Activated CD8-positive, alpha-beta memory T cell treated with anti-CD3 and anti-CD28 coated beads for 1 hour (primary cell): ENCODE measurements around the gene CCDC177.

Experiments used
- DNase-seq, 2 donors: peaks; one replicate each; pipeline ENCODE4 v3.0.0-alpha.2; 2020; ENCODE audit warnings: low read depth in 1 of 2; ENCODE audit errors: extremely low read depth in 1 of 2

CCDC177 gene

DNA sequence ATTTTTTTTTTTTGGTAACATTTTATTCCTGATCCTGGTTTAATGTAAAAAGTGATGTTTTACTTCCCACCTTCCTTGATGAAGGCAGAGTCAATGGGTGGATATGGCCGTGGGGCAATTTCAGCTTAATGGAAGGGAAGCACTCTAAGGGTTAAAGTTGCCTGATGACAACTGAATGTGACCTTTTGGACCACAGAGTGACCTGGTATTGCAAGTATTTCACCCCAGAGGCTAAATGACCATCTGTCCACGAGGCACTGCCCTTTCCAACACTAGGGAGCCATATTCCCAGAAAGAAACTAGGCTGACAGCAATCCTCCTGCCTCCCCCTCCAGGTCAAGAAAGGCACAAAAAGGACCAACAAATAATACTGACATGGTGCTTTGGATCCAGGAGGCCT is 4.8 kb downstream of the CCDC177 start:
- no peak for DNase-seq

DNA sequence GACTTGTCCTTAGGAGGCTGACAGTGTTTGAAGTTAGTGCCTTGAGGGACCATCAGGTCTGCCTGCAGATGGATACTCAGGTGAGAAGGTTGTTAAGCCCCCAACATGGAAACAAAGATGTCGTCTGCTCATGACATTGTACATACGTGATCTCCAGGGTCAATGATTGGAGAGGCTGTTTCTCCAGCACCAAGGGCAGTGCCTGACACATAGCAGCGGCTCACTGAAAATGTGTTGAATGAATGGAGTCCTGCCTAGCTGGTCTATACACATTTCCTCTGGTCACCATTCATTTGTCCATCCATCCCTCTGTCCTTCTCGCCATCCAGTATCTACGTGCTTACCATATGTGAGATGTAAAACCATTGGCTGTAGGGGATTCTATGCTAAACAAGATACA is 7.1 kb downstream of the CCDC177 start:
- DNase-seq: no peak

DNA sequence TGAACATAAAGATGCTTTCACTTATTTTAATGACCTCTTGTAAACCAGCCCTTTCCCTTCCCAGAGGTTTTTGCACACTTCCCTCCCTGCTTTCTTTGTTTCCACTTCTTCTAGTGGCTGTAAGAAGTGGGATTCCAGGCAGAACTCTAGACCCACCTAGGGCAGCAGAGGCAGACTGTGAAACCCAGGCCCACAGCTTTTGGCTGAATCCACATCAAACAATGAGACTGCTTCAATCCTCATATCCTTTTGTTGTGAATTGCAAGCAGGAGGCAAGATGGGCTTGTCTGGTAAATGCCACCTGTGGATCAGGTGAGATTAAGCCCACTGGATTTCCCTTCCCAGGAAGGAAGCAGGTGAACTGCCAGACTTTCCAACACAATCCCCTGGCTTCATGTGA is 12.8 kb downstream of the CCDC177 start:
- no peak for DNase-seq

DNA sequence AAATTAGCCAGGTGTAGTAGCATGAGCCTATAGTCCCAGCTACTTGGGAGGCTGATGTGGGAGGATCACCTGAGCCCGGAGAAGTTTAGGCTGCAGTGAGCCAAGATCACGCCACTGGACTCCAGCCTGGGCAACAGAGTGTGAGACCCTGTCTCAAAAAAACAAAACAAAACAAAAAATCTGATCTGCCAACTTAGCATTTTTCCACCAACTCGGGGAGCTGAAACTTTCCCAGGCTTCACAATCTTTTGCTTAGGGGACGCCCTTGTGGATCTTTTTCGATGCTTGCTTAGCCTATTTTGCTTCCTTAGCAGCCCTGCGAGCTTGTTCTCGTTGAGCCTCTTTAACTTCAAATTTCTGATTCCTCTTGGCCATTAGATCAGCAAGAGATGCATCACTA is 13.8 kb downstream of the CCDC177 start:
- no peak for DNase-seq

DNA sequence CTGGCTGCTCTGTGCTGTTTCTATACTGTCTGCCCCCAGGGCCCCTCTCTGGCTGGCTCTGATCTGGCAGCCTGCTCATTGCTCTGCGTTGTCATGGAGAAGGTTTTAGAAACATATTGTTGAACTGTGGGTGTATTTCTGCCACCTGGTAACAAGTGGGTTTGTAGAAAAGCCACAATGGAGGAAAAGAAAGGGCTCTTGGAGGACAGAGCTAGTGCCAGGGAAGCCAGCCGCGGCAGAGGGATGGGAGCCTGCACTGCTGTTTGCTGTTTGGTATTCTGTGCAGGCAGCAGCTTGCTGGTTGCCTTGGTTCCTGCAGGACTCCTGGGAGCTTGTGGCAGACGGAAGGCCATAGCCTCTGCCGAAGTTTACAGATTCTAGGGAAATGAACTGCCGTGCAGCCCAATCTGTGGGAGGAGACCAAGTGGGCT is 15.1 kb downstream of the CCDC177 start:
- no peak for DNase-seq

DNA sequence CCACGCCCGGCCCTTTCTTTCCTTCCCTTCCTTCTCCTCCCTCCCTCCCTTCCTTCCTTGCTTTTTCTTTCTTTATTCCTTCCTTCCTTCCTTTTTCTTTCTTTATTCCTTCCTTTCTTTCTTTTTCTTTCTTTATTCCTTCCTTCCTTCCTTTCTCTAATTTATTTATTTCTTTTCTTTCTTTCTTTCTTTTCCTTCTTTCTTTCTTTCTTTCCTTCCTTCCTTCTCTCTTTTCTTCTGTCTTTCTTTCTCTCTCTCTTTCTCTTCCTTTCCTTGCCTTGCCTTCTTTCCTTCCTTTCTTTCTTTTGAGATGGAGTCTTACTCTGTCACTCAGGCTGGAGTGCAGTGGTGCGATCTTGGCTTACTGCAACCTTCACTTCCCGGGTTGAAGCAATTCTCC is 15.9 kb downstream of the CCDC177 start:
- no peak for DNase-seq

DNA sequence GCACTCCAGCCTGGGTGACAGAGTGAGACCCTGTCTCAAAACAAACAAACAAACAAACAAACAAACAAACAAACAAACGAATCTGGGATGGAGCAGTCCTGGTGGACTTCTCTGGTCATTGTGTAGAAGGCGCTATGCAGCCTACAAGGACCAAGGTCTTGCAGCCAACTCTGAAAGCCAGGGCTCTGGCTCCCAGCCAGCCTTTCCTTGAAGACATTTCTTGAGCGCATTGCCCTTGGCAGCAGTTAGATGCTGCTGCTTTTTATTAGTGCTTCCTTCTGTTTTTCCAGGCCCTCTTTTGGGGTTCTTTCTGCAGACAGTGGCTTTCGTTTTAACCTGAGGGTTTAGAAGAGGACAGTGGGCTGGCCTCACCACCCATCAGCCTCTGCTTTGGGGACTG is 20.2 kb downstream of the CCDC177 start:
- DNase-seq: no peak

DNA sequence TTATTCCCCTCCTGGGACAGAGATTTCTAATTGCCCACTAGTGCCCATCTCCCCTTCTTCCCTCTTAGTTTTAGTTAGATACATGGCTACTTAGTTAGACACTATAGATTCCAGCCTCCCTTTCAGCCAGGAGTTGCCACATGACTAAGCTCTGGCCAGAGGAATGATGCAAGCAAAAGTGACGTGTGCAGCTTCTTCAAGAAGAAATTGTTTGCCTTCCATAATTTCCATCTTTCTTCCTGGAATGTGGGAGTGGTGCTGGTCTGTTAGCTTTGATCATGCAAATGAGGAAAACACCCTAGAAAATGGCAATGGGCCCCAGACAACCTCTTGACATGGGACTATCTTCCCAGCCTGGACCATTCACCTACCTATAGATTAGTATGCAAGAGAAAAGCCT is 21.4 kb downstream of the CCDC177 start:
- no peak for DNase-seq

DNA sequence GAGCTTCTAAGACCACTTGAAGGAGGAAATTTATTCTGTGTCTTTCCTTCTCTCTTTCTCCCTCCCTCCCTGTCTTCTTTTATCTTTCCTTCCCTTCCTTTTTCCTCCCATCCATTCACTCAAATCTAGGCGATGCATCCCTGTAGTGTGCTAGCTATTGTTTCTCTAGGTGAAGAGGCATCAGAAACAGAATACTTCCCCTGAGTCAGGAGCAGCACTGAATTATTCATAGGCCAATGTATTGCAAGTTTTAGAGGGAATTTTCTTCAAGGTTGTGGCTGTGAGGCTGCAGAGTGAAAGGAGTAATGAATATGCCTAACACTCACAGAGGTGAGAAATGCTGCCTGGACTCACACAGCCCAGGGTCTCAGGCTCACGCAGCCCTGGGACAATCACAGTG is 23.2 kb downstream of the CCDC177 start:
- no peak for DNase-seq

DNA sequence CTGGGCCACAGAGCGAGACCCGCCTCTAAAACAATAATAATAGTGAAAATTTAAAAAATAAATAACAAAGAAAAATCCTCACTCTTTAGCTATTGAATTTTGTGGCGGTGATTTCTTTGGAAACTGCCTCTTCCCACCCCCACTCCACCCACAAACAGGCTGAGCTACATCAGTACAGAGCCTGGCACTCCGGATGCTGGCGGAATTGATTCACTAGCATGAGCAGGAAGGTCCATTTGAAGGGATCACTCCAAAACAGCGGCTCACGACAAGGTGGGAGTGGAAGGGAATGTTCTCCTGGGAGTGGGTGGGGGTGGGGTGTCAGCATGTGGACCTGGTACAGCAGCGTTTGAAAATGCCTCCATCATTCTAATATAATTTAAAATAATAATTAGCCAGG is 26.1 kb downstream of the CCDC177 start:
- no peak for DNase-seq

DNA sequence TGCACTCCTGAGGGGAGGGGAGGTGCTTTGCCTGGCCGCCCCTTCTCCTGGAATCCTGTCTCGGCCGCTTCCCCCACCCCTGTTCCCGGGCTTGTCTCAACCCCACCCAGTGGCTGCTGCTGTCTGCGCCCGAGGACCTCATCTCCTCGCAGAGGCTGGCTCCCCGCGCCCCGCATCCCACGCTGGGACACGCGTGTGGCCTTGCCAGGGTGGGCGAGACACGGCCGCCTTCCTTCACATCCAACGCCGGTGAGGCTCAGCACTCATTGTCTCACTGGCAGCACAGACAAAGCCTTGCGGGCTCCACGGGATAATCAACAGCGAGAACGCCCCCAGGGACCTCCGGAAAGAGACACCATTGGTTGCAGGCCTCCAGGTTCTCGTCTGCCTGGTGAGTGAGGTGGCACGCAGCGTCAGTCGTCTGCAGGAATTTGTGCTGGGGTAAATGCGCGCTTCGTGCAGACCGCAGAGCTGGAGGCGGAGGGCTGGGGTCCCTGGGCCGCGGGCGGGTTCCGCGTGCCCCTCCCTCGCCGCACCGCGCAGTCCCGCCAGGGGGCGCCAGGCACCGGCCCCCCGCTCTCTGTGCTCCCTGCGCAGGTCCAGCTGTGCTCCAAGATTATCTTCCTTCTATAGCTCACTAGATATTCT is 26.8 kb downstream of the CCDC177 start:
- DNase-seq: no peak

DNA sequence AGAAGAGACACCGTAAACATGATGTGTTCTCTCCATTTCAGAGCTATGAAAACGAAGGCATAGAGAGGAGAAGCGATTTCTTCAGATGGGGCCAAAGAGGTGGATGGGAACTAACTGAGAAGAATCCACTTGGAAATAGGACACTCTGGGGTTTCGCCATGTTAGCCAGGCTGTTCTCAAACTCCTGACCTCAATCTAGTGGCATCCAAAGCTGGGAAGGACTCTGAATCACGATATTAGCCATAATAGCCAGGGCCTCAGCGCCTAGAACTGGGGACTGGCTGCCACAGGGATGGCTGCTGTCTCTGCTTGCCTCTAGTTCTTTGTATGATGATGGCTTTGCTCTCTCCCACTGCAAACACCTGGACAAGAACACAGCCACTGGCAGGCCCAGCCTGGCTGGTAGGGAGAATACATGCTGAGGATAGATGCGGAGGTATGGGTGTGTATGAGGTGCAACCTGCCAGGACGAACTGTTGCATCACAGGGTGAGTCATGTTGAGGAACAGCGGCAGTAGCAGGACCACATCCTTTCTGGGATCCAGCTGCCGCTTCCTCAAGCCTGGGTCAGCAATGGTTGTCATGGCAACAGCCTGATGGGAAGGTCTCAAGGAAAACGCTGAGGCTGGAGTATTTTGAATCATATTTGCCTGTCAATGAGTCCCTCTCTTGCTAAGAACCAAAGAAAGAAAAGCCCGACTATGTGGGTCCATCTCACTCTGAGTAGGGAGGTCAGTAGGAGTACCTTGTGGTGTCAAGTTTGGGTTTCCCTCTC is 31.1 kb downstream of the CCDC177 start:
- DNase-seq: no peak

DNA sequence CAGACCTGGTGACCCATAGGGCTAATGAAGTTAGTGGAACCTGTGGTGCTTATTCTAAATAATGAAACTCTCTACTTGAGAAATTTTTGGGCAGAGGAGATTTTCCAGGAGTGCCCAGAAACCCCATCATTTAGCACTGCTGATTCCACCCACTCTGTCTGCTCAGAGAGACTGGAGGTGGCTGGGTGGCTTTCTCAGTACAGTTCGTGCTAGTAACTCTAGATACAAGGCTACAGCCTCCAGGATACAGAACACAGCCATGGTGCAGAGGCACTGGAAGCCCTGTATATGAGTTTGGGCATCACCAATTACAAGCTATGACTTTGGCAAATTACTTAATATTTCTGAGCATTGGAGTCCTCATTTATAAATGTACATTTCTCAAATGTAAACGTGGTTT is 32.4 kb downstream of the CCDC177 start:
- no peak for DNase-seq

DNA sequence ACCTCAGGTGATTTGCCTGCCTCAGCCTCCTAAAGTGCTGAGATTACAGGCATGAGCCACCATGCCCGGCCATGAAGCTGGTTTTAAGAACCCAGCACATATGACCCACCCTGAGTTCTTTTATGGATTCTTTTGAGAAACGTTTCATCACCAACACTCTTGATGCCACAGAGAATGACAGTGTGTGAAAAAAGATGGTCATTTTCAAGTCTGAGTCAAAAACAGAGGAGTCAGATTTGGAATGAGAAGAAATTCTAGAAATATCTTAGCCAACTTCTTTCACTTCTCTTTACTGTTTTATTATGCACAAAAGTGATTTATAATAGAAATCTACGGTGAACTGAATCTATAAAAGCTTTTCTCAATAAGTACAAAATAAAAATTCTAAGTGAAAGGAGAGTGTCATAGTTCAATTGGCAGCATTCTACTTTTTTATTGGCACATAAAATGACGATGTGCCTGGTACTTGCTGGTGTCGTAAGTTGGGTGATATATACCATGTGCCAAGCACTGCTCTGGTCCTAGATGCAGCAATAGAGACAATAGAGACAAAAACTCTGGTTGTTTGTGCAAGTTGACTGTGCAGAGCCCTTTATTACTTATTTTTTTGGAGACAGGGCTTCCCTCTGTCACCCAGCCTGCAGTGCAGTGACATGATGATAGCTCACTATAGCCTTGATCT is 33.9 kb downstream of the CCDC177 start:
- DNase-seq: no peak

DNA sequence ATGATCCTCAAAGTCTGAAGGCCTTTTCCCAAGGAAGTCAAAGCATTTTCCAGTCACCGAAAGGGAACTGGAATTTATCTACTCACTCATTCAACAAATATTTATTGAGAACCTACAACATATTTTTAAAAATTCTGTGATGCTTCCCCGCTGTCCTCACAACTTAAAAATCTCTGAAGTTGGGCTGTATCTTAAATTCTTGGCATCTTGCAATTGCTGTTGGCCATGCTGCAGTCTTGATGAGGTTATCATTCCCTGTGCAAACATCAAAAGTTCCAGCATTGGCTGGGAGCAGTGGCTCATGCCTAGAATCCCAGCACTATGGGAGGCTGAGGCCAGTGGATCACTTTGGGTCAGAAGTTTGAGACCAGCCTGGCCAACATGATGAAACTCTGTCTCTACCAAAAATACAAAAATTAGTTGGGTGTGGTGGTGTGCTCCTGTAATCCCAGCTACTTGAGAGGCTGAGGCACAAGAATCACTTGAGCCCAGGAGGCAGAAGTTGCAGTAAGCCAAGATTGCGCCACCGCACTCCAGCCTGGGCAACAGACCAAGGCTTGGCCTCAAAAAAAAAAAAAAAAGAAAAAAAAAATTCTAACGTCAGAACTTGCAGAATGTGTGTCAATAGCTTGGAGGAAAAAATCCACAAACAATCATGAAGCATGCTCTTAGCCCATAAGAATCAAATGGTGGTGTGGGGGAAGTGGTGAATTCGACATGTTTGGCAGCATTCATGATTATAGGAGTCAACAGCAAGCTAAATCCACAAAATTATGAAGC is 34.9 kb downstream of the CCDC177 start:
- no peak for DNase-seq

DNA sequence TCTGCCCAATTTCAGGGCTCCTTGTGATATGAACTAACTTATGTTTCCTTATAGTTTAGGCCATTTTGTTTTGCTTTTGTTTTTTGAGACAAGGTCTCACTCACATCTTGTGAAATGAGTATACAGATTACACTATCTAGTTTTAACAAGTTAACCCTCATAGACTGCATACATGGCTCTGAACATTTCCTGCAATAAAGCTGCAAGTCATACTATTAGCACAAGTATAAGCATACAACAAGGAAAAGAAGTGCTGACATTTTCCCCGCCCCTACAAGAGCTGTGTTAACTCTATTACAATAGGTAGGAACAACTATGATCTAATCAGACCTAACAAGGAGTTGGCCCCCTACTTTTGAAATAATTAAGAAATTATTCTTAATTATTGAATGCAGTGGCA is 35.9 kb downstream of the CCDC177 start:
- DNase-seq: no peak

DNA sequence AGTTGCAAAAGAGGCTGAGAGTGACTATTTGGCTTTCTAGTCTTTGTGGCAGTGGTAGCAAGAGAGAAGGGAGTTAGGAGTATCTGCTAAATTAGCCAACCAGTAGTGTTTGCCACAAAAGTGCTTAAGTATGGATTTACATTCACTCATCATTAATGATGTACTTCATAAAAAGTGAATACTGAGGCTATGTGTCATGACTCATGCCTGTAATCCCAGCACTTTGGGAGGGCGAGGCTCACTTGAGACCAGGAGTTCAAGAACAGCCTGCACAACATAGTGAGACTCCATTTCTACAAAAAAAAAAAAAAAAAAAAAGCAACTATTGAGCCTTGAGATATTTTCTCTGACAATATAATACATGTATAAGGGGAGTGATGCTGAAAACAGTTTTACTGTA is 36.8 kb downstream of the CCDC177 start:
- DNase-seq: no peak

DNA sequence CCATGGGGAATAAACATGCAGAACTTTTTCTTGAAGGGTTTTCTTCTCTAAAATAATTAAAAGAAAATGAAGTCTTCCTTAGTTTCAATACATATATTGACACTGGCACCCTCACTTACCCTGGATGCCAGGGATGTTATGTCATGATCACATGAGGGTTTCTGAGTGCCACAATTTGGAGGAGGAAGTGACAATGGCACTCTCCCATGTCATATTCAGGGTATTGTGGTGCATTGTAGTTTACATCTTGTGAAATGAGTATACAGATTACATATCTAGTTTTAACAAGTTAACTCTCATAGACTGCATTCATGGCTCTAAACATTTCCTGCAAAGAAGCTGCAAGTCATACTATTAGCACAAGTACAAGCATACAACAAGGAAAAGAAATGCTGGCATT is 37.7 kb downstream of the CCDC177 start:
- no peak for DNase-seq

DNA sequence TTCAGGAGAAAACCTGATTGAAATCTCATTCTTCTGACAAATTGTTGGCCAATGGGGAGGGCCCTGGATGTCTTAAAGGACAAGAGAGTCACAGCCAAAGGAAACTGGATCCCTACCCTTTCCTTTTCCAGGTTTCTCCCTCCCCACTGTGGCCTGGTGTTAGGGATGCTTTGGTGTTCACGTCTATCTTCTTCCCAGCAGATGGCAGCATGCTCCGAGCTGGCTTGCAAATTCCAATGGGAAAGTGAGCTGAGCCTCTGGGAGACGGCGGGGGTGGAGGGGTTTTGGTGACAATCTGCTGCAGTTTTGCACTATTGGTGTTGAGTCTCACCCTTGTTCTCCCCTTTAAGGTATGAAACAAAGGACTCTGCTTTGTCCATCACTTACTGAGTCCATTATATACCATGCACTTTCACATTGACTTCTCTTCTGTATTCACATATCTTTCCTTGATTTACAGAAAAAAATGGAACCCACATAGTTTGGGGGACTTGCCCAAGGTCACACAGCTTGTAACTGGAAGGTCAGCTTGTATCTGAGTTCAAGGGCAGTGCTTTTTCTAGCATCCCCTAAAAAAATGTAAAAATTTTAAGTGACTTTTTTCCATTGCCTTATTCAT is 39.3 kb downstream of the CCDC177 start:
- no peak for DNase-seq

DNA sequence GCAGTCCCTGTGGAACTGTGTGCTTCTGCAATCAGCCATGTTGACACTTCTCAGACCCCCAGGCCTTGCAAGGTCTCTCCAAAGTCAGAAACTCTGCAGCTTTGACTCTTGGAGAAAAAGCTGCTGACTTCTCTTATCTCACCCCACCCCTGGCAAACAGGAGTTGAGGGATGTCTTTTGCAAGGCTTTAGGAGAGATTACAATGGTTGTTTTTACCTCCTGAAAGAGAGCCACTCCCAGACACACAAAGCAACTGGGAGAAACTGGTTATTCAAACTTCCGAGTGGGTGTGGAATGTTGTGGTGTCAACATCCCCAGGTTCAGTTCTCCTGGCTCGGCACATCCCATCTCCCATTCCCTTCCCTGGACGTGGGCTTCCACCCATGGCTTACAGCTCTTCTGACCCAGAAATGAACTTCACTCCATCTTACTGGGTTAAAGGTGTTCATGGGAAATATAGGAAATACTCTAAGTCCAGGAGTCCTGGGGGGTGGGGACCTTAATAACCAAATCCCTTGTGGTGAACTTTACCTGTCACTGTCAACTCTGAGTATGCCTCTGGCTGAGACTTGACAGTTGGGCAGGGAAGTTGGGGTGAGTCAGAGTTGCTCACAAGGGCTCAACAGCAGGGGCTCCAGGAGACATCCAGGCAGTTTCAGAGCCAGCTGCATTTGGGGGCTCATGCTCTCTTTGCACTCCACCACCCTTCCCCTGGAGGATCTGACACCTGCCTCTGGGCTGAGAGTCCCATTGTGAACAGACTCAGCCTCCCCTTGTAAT is 41.9 kb downstream of the CCDC177 start:
- DNase-seq: no peak
